C4-2B (cell line): ENCODE data around the gene ARHGAP5.

Experiments used
- H3K27ac ChIP-seq: fragments of 450-650 bp; 2 replicates; pipeline ENCODE4 v1.5.1; 2017
- ZFX ChIP-seq: fragments of 450-650 bp; IDR thresholded peaks from 2 replicates; pipeline ENCODE4 v1.6.1; 2017
- TF ChIP-seq, protein P1 (sequence below): fragments of 450-650 bp; conservative IDR thresholded peaks from 2 replicates; pipeline ENCODE4 v1.5.1; 2017; ENCODE audit warnings: mild to moderate bottlenecking

Gene ARHGAP5

DNA sequence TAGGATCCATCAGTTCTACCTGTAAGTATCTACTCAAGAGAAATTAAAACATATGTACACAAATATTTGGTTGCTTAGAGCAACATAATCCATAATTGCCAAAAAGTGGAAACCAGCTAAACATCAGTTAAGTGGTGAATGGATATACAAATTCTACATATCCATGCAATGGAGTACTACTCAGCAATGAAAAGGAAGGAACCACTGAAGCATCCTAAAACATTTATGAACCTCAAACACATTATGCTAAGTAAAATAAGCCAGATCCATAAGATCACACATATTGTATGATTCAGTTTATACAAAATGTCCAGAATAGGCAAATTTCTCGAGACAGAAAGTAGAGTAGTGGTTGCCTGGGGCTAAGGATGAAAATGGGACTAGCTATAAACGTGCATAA is 8.4 kb upstream of the ARHGAP5 start:
- TF ChIP-seq, protein P1, sequence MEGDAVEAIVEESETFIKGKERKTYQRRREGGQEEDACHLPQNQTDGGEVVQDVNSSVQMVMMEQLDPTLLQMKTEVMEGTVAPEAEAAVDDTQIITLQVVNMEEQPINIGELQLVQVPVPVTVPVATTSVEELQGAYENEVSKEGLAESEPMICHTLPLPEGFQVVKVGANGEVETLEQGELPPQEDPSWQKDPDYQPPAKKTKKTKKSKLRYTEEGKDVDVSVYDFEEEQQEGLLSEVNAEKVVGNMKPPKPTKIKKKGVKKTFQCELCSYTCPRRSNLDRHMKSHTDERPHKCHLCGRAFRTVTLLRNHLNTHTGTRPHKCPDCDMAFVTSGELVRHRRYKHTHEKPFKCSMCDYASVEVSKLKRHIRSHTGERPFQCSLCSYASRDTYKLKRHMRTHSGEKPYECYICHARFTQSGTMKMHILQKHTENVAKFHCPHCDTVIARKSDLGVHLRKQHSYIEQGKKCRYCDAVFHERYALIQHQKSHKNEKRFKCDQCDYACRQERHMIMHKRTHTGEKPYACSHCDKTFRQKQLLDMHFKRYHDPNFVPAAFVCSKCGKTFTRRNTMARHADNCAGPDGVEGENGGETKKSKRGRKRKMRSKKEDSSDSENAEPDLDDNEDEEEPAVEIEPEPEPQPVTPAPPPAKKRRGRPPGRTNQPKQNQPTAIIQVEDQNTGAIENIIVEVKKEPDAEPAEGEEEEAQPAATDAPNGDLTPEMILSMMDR = no peak
- TF ChIP-seq ZFX = no peak
- no peak overlapping the region for H3K27ac ChIP-seq

DNA sequence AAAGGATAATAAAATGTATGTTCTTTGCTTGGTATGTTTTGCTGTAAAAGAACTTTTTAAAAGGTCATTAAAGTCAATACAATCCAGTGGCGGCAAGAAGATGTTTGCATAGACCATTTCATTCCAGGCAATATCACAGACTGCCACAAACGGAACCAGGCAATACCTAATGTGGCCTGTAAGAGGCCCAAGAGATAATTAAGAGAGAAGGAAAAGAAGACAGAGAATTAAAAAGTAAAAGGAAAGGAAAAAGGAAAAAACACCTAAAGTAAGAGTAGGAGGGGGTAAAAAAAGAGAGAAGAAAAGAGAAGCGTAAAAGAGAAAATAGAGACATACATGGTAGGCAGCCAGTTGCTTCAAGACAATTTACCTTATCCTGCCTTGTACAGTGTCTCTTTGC is 6.8 kb upstream of the ARHGAP5 start:
- no peak for TF ChIP-seq ZFX
- TF ChIP-seq, protein P1 = no peak; the same call in 1 of the 2 replicates
- H3K27ac ChIP-seq = no peak overlapping the region

DNA sequence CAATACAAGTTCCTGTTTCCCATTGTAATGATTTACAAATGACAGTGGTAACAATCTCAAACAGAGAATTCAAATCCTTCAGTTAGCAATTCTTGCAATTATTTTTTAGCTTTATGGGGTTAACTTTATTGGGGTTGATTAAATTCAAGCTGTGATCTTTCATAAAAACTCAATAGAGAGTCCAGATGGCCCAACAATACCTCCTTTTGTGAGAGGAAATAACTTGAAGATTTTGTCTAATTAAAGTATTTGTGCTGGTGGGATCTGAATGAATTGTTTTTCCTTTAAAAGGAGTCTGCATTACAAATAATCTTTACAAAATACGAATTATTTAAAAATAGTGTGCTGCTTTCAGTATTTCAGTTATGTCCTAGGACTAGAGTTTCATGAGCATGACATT is 4.4 kb upstream of the ARHGAP5 start:
- H3K27ac ChIP-seq = no peak overlapping the region
- TF ChIP-seq, protein P1 = no peak
- TF ChIP-seq ZFX = no peak

DNA sequence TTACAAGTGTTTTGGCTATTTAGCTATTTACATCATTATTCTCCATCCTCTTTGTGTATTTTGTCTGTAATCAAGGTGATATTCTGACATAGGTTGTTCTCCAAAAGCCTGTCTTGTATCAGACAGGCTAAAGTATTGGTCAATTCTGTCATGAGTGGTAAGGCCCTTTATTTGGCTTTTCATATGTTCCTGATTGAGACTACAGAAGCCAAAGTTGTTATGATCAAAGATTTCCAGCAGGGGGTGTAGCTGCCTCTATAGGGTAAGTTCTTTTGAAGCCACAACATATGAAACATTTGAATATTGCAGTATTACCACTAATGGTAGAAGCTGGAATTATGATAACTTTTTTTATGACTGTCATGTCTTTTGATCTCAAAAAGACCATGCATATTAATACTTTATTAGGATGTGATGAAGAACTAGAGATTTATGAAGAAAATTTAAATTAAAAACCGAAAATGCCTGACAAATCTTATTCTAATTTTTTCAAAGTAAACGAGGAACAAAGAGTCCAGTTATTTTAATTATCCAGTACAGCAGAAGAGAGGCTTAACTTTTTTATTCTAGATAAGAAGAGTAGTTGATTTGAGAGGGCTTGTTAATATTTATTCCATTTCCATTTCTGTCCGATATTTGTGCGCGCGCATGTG is 3.4 kb upstream of the ARHGAP5 start:
- H3K27ac ChIP-seq = no peak overlapping the region

DNA sequence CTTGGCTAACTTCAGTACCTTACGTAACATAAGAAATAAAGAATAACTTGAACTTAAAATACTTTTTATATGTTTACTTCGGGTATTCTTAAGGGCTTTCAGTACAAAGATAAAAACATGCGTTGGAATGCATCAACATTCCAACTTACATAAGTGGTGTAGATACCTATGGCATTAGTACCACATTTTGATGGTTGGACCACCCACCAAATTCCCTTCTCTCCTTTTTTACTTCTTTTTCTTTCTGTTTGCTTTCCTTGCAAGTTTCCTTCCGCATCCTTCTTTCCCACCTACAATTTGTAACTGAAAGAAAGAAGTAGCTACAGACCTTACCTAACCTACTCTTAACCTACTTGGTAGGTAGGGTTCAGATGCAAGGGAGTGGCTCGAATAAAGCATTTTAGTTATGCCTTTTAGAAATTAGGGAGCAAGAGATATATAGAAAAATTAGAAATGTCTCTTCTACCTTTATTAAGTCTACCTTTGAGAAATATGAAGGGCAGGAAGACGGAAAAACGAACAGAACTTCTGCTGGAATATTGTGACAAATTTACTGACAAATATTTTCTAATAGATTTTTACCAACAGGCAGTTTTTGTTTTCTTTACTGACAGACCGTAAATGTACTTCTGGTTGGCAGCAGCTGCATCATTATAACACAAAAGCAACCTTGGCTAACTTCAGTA is 2.1 kb upstream of the ARHGAP5 start:
- TF ChIP-seq, protein P1 = no peak
- no peak for TF ChIP-seq ZFX
- H3K27ac ChIP-seq = no peak overlapping the region

More for the DNA sequence above, 3.4 kb upstream of the ARHGAP5 start:
- no peak for TF ChIP-seq ZFX
- TF ChIP-seq, protein P1 = peak; percentile 88

DNA sequence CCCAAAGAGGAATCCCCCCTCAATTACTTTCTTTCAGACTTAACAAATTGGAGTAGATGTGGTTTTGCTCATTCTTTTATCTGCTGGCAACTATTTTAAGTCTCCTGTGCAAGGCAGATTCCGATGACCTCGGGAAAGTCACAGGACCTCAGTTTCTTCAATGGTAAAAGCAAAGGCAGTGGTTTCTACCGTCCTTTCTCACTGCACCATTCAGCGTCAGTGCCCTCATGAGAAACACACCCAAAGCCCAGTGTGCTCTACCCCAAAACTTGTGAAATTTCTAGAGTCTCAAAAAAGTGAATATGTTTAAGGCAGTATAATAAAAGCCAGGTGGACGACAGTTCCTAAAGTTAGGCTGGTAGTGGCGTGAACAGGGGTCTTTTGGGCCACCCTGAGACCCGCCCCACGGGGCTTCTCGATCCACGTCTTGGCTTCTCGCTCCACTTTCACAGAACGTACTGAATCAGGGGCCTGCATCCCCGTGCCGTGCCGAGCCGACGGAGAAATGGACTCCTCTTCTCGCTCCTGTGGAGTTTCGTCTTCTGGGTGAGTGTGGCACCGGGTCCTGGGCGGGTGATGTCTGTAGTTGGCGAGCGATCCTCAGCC is 1.3 kb upstream of the ARHGAP5 start:
- peak overlapping the region; percentile 93 for H3K27ac ChIP-seq
- TF ChIP-seq, protein P1 = no peak
- TF ChIP-seq ZFX = no peak
